ENCODE measurements around the gene UTP14A. TPM values are rescaled to one million over a fixed set of nuclear protein-coding genes. Genes with fewer than 3 reads are reported as not detected.

Gene UTP14A
- total RNA-seq, 1 donor from 2014 or later, result 24.1 TPM

DNA sequence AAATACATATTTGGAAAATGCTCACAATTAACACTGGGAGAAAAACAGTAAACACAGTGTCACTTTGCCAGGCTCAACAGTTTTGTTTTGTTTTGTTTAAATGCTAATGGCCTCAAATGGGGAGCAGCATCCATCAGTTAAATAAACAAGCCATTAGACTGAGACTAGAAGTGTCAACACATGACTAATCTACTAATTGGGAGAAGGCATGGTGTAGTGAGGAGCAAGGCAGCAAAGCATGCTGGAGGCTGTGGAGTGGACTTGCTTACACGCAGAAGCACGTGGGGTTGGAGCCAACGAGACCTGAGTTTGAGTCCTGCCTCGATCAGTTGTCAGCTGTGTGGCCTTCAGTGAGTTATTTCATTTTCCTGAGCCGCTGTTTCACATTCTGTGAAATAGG lies 29.0 kb downstream of the UTP14A start:
- TF ChIP-seq CTCF (conservative IDR thresholded peaks at IDR 0.05), result no peak
- DNase-seq (ENCODE audit: low read depth, low spot score), result no peak
- peaks cover 42% of the 10 kb centered on the region for H3K27me3 Mint-ChIP-seq (ENCODE audit: low read depth)
- H3K9me3 Mint-ChIP-seq, result no peaks in the 10 kb centered on the region
- H3K36me3 Mint-ChIP-seq (ENCODE audit: low read depth), result peaks cover 2% of the 10 kb centered on the region
- peak overlapping the region; percentile 87 for H3K4me3 Mint-ChIP-seq
- peaks cover 31% of the 10 kb centered on the region for H3K4me1 Mint-ChIP-seq
- no peak overlapping the region for H3K27ac Mint-ChIP-seq (ENCODE audit: unreplicated experiment)

- Mint-ChIP-seq H3K36me3 (ENCODE audit: low read depth) (no peaks in the 10 kb centered on the region), H3K27me3 (ENCODE audit: low read depth) (peaks cover 41% of the 10 kb centered on the region), H3K4me3 (peak overlapping the region; percentile 27), H3K9me3 (peaks cover 3% of the 10 kb centered on the region), H3K27ac (ENCODE audit: unreplicated experiment) (no peak overlapping the region), H3K4me1 (peaks cover 38% of the 10 kb centered on the region)
- TF ChIP-seq CTCF (conservative IDR thresholded peaks at IDR 0.05), result no peak
- no peak for DNase-seq (ENCODE audit: low read depth, low spot score)
These were observed 32.1 kb downstream of the UTP14A start for GRCh38 chrX:129938081-129938480.

GRCh38 chrX:129939986-129940385 lies 34.0 kb downstream of the UTP14A start:
- no peak overlapping the region for H3K4me3 Mint-ChIP-seq
- H3K4me1 Mint-ChIP-seq, result peaks cover 23% of the 10 kb centered on the region
- TF ChIP-seq CTCF (conservative IDR thresholded peaks at IDR 0.05), result no peak
- H3K36me3 Mint-ChIP-seq (ENCODE audit: low read depth), result no peaks in the 10 kb centered on the region
- H3K27me3 Mint-ChIP-seq (ENCODE audit: low read depth), result peaks cover 23% of the 10 kb centered on the region
- peaks cover 3% of the 10 kb centered on the region for H3K9me3 Mint-ChIP-seq
- H3K27ac Mint-ChIP-seq (ENCODE audit: unreplicated experiment), result no peak overlapping the region
- DNase-seq (ENCODE audit: low read depth, low spot score), result no peak

GRCh38 chrX:129940721-129941120 lies 34.8 kb downstream of the UTP14A start:
- H3K4me3 Mint-ChIP-seq, result peak overlapping the region; percentile 27

GRCh38 chrX:129945131-129945530 lies 39.2 kb downstream of the UTP14A start:
- H3K4me3 Mint-ChIP-seq, result no peak overlapping the region
- DNase-seq (ENCODE audit: low read depth, low spot score), result no peak
- H3K27ac Mint-ChIP-seq (ENCODE audit: unreplicated experiment), result no peak overlapping the region
- peaks cover 3% of the 10 kb centered on the region for H3K36me3 Mint-ChIP-seq (ENCODE audit: low read depth)
- TF ChIP-seq CTCF (conservative IDR thresholded peaks at IDR 0.05), result no peak
- H3K9me3 Mint-ChIP-seq, result peaks cover 7% of the 10 kb centered on the region
- H3K27me3 Mint-ChIP-seq (ENCODE audit: low read depth), result peaks cover 4% of the 10 kb centered on the region
- H3K4me1 Mint-ChIP-seq, result peaks cover 15% of the 10 kb centered on the region

More at GRCh38 chrX:129940721-129941120, 34.8 kb downstream of the UTP14A start:
- Mint-ChIP-seq H3K36me3 (ENCODE audit: low read depth) (no peaks in the 10 kb centered on the region), H3K27ac (ENCODE audit: unreplicated experiment) (no peak overlapping the region), H3K4me1 (peaks cover 23% of the 10 kb centered on the region), H3K27me3 (ENCODE audit: low read depth) (peaks cover 18% of the 10 kb centered on the region), H3K9me3 (peaks cover 3% of the 10 kb centered on the region)
- no peak for TF ChIP-seq CTCF (conservative IDR thresholded peaks at IDR 0.05)
- no peak for DNase-seq (ENCODE audit: low read depth, low spot score)

DNA sequence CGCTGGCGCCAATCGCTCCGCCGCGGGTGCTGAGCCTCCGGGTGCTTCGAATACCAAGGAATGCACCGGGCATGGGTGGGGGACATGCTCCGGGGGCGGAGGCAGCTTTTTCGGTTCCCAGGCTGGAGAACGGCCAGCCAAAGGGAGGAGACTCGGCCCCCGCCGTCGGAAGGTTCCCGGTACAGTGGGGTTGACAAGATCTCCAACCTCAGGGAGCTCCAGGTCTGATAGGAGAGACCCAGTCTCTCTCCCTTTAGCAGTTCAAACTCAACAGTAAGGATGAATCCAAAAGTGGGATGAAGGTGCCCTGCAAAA lies 47.3 kb downstream of the UTP14A start:
- DNase-seq (ENCODE audit: low read depth, low spot score), result no peak
- peaks cover 5% of the 10 kb centered on the region for H3K9me3 Mint-ChIP-seq
- H3K4me1 Mint-ChIP-seq, result peaks cover 42% of the 10 kb centered on the region
- H3K27me3 Mint-ChIP-seq (ENCODE audit: low read depth), result peaks cover 11% of the 10 kb centered on the region
- no peak for TF ChIP-seq CTCF (conservative IDR thresholded peaks at IDR 0.05)
- no peak overlapping the region for H3K27ac Mint-ChIP-seq (ENCODE audit: unreplicated experiment)
- H3K4me3 Mint-ChIP-seq, result peak overlapping the region; percentile 85
- H3K36me3 Mint-ChIP-seq (ENCODE audit: low read depth), result peaks cover 3% of the 10 kb centered on the region

Data from neural crest cell (in vitro differentiated cells).